Measurements from ENCODE around the gene UFC1. TPM values are rescaled to one million over a fixed set of nuclear protein-coding genes. Genes with fewer than 3 reads are reported as not detected.

UFC1 gene
- total and polyA plus RNA-seq, 8 donors = 59.5 to 107 (median 76.0) TPM

GRCh38 chr1:161133220-161133740 lies 20.5 kb upstream of the UFC1 start:
- 3 to 4% methylated on average over 11 of the region's 11 CpGs for WGBS, 2 donors
- ATAC-seq (peak in 1 of 4 donors; percentile 51), FAIRE-seq (no peak), DNase-seq (no peak)
- Histone ChIP-seq H3K36me3 (peaks cover 0 to under 1% (median 0%) of the 10 kb centered on the region in 3 donors), H3K4me3 (peak overlapping the region; percentile 51 to 79 (median 64)), H3K27me3 (no peaks in the 10 kb centered on the region), H3K27ac (peak overlapping the region; percentile 87 to 97 (median 92)), H3K9me3 (no peaks in the 10 kb centered on the region), H3K4me1 (peaks cover 6 to 12% (median 9%) of the 10 kb centered on the region in 3 donors)
- intact Hi-C loops (cut with DNase I) = loop anchor here in 1 of 3 donors (10.0 kb wide), 1 partner anchor 298 kb away; no protein-coding TSS in a partner anchor
- no peak for TF ChIP-seq CTCF (IDR thresholded peaks at IDR 0.05)

DNA sequence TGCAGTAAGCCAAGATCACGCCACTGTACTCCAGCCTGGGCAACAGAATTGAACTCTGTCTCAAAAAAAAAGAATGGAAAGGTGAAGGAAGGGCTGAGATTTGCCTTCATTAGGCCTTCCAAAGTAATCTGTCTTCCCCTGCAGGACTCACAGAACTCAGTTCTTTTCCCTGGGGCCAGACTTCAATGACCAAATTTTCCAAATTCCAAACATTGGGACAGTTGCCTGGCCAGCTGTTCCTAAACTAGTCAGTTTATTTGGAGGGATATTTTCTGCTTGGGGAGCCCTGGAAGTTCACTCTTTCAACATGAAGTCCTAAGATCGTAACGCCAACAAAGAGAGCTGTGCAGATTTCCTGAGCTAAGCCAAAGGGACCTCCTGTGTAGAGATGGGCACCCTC lies 15.9 kb upstream of the UFC1 start:
- FAIRE-seq (no peak), DNase-seq (no peak), ATAC-seq (no peak)
- H3K4me3 ChIP-seq = no peak overlapping the region
- intact Hi-C loops (cut with DNase I) = loop anchor here in 1 of 3 donors (10.0 kb wide), 1 partner anchor 303 kb away; no protein-coding TSS in a partner anchor
- H3K9me3 ChIP-seq = no peaks in the 10 kb centered on the region
- no peak for TF ChIP-seq CTCF (IDR thresholded peaks at IDR 0.05)
- no peaks in the 10 kb centered on the region for H3K36me3 ChIP-seq
- H3K27ac ChIP-seq = no peak overlapping the region
- no peaks in the 10 kb centered on the region for H3K27me3 ChIP-seq
- 80 to 91% methylated on average over 3 of the region's 3 CpGs for WGBS, 2 donors
- H3K4me1 ChIP-seq = peaks cover 0 to 9% (median 0%) of the 10 kb centered on the region in 3 donors

DNA sequence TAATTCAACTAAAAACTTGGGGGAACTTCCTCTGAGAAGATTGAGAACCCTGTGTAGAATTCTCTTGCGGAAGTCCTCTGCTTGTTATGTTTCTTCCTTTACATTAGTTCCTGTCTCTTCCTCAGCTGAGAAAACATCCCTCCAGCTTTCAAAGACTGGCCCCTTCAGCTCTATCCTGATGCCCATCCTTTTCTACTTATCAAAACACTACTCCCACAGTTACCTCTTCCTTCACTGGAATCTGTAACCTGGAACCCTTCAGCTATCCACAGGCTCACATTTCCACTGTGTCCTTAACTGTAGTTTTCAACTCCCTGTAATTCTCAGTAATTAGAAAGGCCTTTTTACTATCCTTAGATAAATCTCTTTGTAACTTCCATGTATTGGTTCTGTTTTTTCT lies 15.3 kb upstream of the UFC1 start:
- FAIRE-seq (no peak), DNase-seq (no peak), ATAC-seq (no peak)
- no peak for TF ChIP-seq CTCF (IDR thresholded peaks at IDR 0.05)
- no peaks in the 10 kb centered on the region for H3K27me3 ChIP-seq
- H3K27ac ChIP-seq = no peak overlapping the region
- H3K4me1 ChIP-seq = peaks cover 0 to 9% (median 0%) of the 10 kb centered on the region in 3 donors
- no peak overlapping the region for H3K4me3 ChIP-seq
- WGBS, 2 donors = 86 to 88% methylated on average over 1 of the region's 1 CpG
- no peaks in the 10 kb centered on the region for H3K36me3 ChIP-seq
- intact Hi-C loops (cut with DNase I) = loop anchor here in 1 of 3 donors (10.0 kb wide), 1 partner anchor 304 kb away; no protein-coding TSS in a partner anchor
- H3K9me3 ChIP-seq = no peaks in the 10 kb centered on the region

DNA sequence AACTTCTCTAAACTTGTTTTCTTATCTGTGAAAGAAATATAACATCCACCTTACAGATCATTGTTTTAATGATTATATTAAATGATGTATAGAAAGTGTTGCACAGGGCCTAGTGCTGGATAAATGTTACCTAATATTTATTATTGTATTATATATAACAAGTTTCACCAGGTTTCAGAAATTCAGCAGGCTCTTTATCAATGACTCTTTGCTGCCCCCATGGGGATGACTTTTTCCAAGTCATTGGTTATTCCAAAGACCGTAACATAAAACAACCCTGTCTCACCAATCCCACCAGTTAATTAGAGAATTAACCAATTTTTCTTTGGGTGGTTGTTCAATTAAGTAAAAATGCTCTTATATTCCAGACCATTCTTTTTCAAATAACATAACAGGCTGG lies 14.0 kb upstream of the UFC1 start:
- 8 to 11% methylated on average over 1 of the region's 1 CpG for WGBS, 2 donors
- TF ChIP-seq CTCF (IDR thresholded peaks at IDR 0.05) = peak in 2 of 4 donors; percentile 43 to 47
- peak; percentile 74 to 88 (median 80) for ATAC-seq
- H3K27me3 ChIP-seq = no peaks in the 10 kb centered on the region
- H3K9me3 ChIP-seq = no peaks in the 10 kb centered on the region
- peak in 1 of 6 donors; percentile 55 for DNase-seq
- no peak for FAIRE-seq
- H3K27ac ChIP-seq = no peak overlapping the region
- no peaks in the 10 kb centered on the region for H3K36me3 ChIP-seq
- intact Hi-C loops (cut with DNase I) = loop anchor here in 1 of 3 donors (10.0 kb wide), 2 partner anchors 135 to 305 kb away; no protein-coding TSS in a partner anchor
- H3K4me3 ChIP-seq = no peak overlapping the region
- H3K4me1 ChIP-seq = no peaks in the 10 kb centered on the region

GRCh38 chr1:161140755-161141400 lies 12.9 kb upstream of the UFC1 start:
- DNase-seq (no peak), FAIRE-seq (no peak), ATAC-seq (no peak)
- H3K36me3 ChIP-seq = no peaks in the 10 kb centered on the region
- no peak overlapping the region for H3K4me3 ChIP-seq
- no peaks in the 10 kb centered on the region for H3K9me3 ChIP-seq
- no peaks in the 10 kb centered on the region for H3K4me1 ChIP-seq
- H3K27ac ChIP-seq = no peak overlapping the region
- 89 to 93% methylated on average over 29 of the region's 29 CpGs for WGBS, 2 donors
- H3K27me3 ChIP-seq = no peaks in the 10 kb centered on the region
- intact Hi-C loops (cut with DNase I) = loop anchor here in 1 of 3 donors (10.0 kb wide), 1 partner anchor 136 kb away; no protein-coding TSS in a partner anchor
- TF ChIP-seq CTCF (IDR thresholded peaks at IDR 0.05) = no peak

Measured in pancreas (tissue), 10 donors.